GM18526 (cell line): Measurements from ENCODE around the gene GRIA1.

Experiments
- POLR2A ChIP-seq: IDR thresholded peaks from 3 replicates; pipeline ENCODE4 v1.6.1; 2011; ENCODE audit not compliant: insufficient read length; ENCODE audit errors: extremely low read depth

GRIA1 gene

GRCh38 chr5:153748823-153749222 lies 258.4 kb downstream of the GRIA1 start:
- TF ChIP-seq POLR2A, result no peak

GRCh38 chr5:153749960-153750359 lies 259.5 kb downstream of the GRIA1 start:
- TF ChIP-seq POLR2A, result no peak

- no peak for TF ChIP-seq POLR2A
Observed at GRCh38 chr5:153751251-153751650, 260.8 kb downstream of the GRIA1 start.

GRCh38 chr5:153752890-153753289 lies 262.4 kb downstream of the GRIA1 start:
- TF ChIP-seq POLR2A, result no peak

GRCh38 chr5:153753645-153754432 lies 263.4 kb downstream of the GRIA1 start:
- TF ChIP-seq POLR2A, result no peak

GRCh38 chr5:153755913-153756500 lies 265.5 kb downstream of the GRIA1 start:
- TF ChIP-seq POLR2A, result no peak

GRCh38 chr5:153756540-153756939 lies 266.1 kb downstream of the GRIA1 start:
- no peak for TF ChIP-seq POLR2A

- TF ChIP-seq POLR2A, result no peak
Observed at GRCh38 chr5:153765987-153766386, 275.5 kb downstream of the GRIA1 start.

GRCh38 chr5:153767221-153768188 lies 277.0 kb downstream of the GRIA1 start:
- TF ChIP-seq POLR2A, result no peak

- TF ChIP-seq POLR2A, result no peak
Observed at GRCh38 chr5:153770066-153770465, 279.6 kb downstream of the GRIA1 start.

GRCh38 chr5:153774686-153775085 lies 284.2 kb downstream of the GRIA1 start:
- no peak for TF ChIP-seq POLR2A

GRCh38 chr5:153775923-153776322 lies 285.5 kb downstream of the GRIA1 start:
- TF ChIP-seq POLR2A, result no peak

GRCh38 chr5:153777681-153778581 lies 287.5 kb downstream of the GRIA1 start:
- no peak for TF ChIP-seq POLR2A

- TF ChIP-seq POLR2A, result no peak
Observed at GRCh38 chr5:153779836-153780235, 289.4 kb downstream of the GRIA1 start.
